Measurements from ENCODE around the gene TP53BP2.

TP53BP2 gene

GRCh38 chr1:223877804-223878203 is 32.1 kb upstream of the TP53BP2 start:
- Histone ChIP-seq H3K27me3 (ENCODE audit: insufficient read depth, poor library complexity, severe bottlenecking) (no peaks in the 10 kb centered on the region), H3K27ac (replicated peaks) (no peak overlapping the region), H3K4me3 (replicated peaks; ENCODE audit: insufficient read depth, low read length) (no peak overlapping the region)
- TF ChIP-seq REST (IDR thresholded peaks at IDR 0.05; ENCODE audit: insufficient replicate concordance, low read depth) (no peak), POLR2AphosphoS5 (IDR thresholded peaks at IDR 0.05; ENCODE audit: low read depth) (no peak), SPI1 (IDR thresholded peaks at IDR 0.05; ENCODE audit: borderline replicate concordance, low read depth) (no peak), CTCF (IDR thresholded peaks at IDR 0.05; ENCODE audit: insufficient read depth, low read length) (no peak), GABPA (IDR thresholded peaks at IDR 0.05; ENCODE audit: low read depth) (no peak)
- no peak for DNase-seq (ENCODE audit: low read depth in 1 of 2, low spot score in 1 of 2)

- no peak overlapping the region for H3K4me3 ChIP-seq (replicated peaks; ENCODE audit: insufficient read depth, low read length)
- TF ChIP-seq GABPA (IDR thresholded peaks at IDR 0.05; ENCODE audit: low read depth): no peak
- no peak for TF ChIP-seq SPI1 (IDR thresholded peaks at IDR 0.05; ENCODE audit: borderline replicate concordance, low read depth)
- no peak for TF ChIP-seq REST (IDR thresholded peaks at IDR 0.05; ENCODE audit: insufficient replicate concordance, low read depth)
- TF ChIP-seq CTCF (IDR thresholded peaks at IDR 0.05; ENCODE audit: insufficient read depth, low read length): no peak
- no peak for TF ChIP-seq POLR2AphosphoS5 (IDR thresholded peaks at IDR 0.05; ENCODE audit: low read depth)
- H3K27me3 ChIP-seq (ENCODE audit: insufficient read depth, poor library complexity, severe bottlenecking): no peaks in the 10 kb centered on the region
- DNase-seq (ENCODE audit: low read depth in 1 of 2, low spot score in 1 of 2): no peak
- H3K27ac ChIP-seq (replicated peaks): no peak overlapping the region
Measured at GRCh38 chr1:223876590-223876989, 30.8 kb upstream of the TP53BP2 start.

- no peak for DNase-seq (ENCODE audit: low read depth in 1 of 2, low spot score in 1 of 2)
- Histone ChIP-seq H3K4me3 (replicated peaks; ENCODE audit: insufficient read depth, low read length) (no peak overlapping the region), H3K27me3 (ENCODE audit: insufficient read depth, poor library complexity, severe bottlenecking) (no peaks in the 10 kb centered on the region), H3K27ac (replicated peaks) (no peak overlapping the region)
- no peak for TF ChIP-seq SPI1 (IDR thresholded peaks at IDR 0.05; ENCODE audit: borderline replicate concordance, low read depth)
- no peak for TF ChIP-seq CTCF (IDR thresholded peaks at IDR 0.05; ENCODE audit: insufficient read depth, low read length)
- no peak for TF ChIP-seq REST (IDR thresholded peaks at IDR 0.05; ENCODE audit: insufficient replicate concordance, low read depth)
- no peak for TF ChIP-seq POLR2AphosphoS5 (IDR thresholded peaks at IDR 0.05; ENCODE audit: low read depth)
- no peak for TF ChIP-seq GABPA (IDR thresholded peaks at IDR 0.05; ENCODE audit: low read depth)
Measured at GRCh38 chr1:223873044-223873443, 27.3 kb upstream of the TP53BP2 start.
